OCI-LY3 (cell line): ENCODE data around the gene MCC.

Source experiments
- H2AFZ ChIP-seq: fragments of 200-600, 300-600 bp; shearing (Covaris generic); 2 replicates; pipeline ENCODE4 v1.6.0; 2014; ENCODE audit warnings: antibody characterized with exemption, low read depth, low read length
- H3K27ac ChIP-seq: fragments of 200-600, 300-600 bp; sonication (generic); 2 replicates; pipeline ENCODE4 v1.5.1; 2014; ENCODE audit warnings: mild to moderate bottlenecking, low read length, moderate library complexity, mixed read lengths
- H3K27me3 ChIP-seq: fragments of 200-600, 300-600 bp; sonication (generic); 2 replicates; pipeline ENCODE4 v1.6.1; 2014; ENCODE audit warnings: low read depth, low read length, mixed read lengths
- H3K36me3 ChIP-seq: fragments of 200-600, 300-600 bp; sonication (generic); replicated peaks from 2 replicates; pipeline ENCODE3; 2014; ENCODE audit warnings: low read depth, low read length, mixed read lengths
- H3K4me1 ChIP-seq: fragments of 300-600, 200-600 bp; sonication (generic); 2 replicates; pipeline ENCODE4 v1.6.1; 2014; ENCODE audit warnings: low read length, mixed read lengths
- H3K4me2 ChIP-seq: fragments of 200-600, 300-600 bp; sonication (generic); 2 replicates; pipeline ENCODE4 v1.6.1; 2014; ENCODE audit warnings: low read length, mixed read lengths
- H3K4me3 ChIP-seq: fragments of 300-600, 200-600 bp; sonication (generic); 2 replicates; pipeline ENCODE4 v1.5.1; 2014; ENCODE audit warnings: antibody characterized with exemption, mild to moderate bottlenecking, low read length, moderate library complexity
- H3K79me2 ChIP-seq: fragments of 300-600, 200-600 bp; shearing (Covaris generic); 2 replicates; pipeline ENCODE4 v1.6.1; 2014; ENCODE audit warnings: mild to moderate bottlenecking, low read length, mixed read lengths
- H3K9ac ChIP-seq: fragments of 300-600, 200-600 bp; shearing (Covaris generic); 2 replicates; pipeline ENCODE4 v1.6.0; 2014; ENCODE audit warnings: mild to moderate bottlenecking, low read length, moderate library complexity
- H3K9me3 ChIP-seq: fragments of 200-600, 300-600 bp; shearing (Covaris generic); 2 replicates; pipeline ENCODE4 v1.6.1; 2014; ENCODE audit warnings: low read length, mixed read lengths; ENCODE audit not compliant: insufficient read depth
- H4K20me1 ChIP-seq: fragments of 200-600, 300-600 bp; sonication (generic); 2 replicates; pipeline ENCODE4 v1.6.1; 2016; ENCODE audit warnings: low read length, mixed read lengths; ENCODE audit not compliant: insufficient read depth
- CTCF ChIP-seq: fragments of 200-600, 300-600 bp; sonication (generic); IDR thresholded peaks from 2 replicates; pipeline ENCODE4 v1.5.1; 2014; ENCODE audit warnings: antibody characterized with exemption, low read length, low read depth
- EZH2phosphoT487 ChIP-seq: fragments of 200-600 bp; shearing (Covaris generic); IDR thresholded peaks from 2 replicates; pipeline ENCODE4 v1.6.1; 2018; ENCODE audit warnings: antibody characterized with exemption, mixed run types, low read depth

Gene MCC

GRCh38 chr5:113060408-113061025 lies 427.7 kb downstream of the MCC start:
- no peak overlapping the region for H3K9ac ChIP-seq
- H4K20me1 ChIP-seq = no peaks in the 10 kb centered on the region
- no peak overlapping the region for H3K4me2 ChIP-seq
- TF ChIP-seq EZH2phosphoT487 (no peak), CTCF (no peak)
- H3K36me3 ChIP-seq = no peaks in the 10 kb centered on the region
- no peak overlapping the region for H3K27ac ChIP-seq
- no peaks in the 10 kb centered on the region for H3K79me2 ChIP-seq
- no peaks in the 10 kb centered on the region for H3K27me3 ChIP-seq
- no peak overlapping the region for H2AFZ ChIP-seq
- H3K9me3 ChIP-seq = no peaks in the 10 kb centered on the region
- H3K4me1 ChIP-seq = no peaks in the 10 kb centered on the region
- no peak overlapping the region for H3K4me3 ChIP-seq

DNA sequence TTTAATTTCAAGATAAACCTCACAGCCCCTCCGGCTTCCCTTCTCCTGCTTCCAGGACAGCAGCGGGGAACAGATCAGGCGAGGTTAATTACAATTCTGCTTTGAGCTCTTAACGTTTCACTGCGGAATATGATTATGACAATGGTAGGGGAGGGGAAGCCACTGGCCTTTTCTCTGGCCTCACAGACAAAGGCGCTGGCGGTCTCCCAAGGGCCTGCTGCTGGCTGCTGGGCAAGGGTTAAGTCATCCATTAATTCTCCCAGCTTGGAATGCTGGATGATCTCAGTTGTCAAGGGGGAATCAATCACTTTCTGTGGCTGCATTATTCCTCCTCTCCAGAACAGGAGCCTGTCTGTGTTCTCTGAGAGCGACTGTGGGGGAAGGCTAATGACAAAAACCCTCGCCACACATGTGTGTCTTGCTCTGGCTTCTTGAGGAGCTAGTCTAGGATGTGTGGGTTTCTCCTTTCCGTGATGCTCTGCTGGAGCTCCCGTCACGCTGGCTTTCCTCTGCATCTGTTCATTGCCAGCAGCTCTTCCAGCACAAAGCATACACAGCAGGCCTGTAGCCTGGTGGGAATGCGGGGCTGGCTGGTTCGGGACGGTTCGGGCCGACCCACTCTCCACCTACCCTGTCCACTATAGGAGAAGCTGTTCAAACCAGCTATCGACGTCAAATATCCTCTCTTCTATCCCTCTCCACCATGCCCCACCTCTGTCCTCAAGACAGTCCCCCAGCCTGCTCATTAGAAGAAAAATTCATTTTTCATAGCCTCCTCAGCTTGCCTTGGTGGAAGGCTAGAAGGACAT lies 428.8 kb downstream of the MCC start:
- no peak overlapping the region for H3K9ac ChIP-seq
- H3K27ac ChIP-seq = no peak overlapping the region
- H3K79me2 ChIP-seq = no peaks in the 10 kb centered on the region
- no peaks in the 10 kb centered on the region for H3K27me3 ChIP-seq
- H3K4me3 ChIP-seq = no peak overlapping the region
- H3K36me3 ChIP-seq = no peaks in the 10 kb centered on the region
- H4K20me1 ChIP-seq = no peaks in the 10 kb centered on the region
- H2AFZ ChIP-seq = no peak overlapping the region
- H3K4me1 ChIP-seq = no peaks in the 10 kb centered on the region
- H3K4me2 ChIP-seq = no peak overlapping the region
- H3K9me3 ChIP-seq = no peaks in the 10 kb centered on the region
- TF ChIP-seq EZH2phosphoT487 = no peak
- no peak for TF ChIP-seq CTCF

DNA sequence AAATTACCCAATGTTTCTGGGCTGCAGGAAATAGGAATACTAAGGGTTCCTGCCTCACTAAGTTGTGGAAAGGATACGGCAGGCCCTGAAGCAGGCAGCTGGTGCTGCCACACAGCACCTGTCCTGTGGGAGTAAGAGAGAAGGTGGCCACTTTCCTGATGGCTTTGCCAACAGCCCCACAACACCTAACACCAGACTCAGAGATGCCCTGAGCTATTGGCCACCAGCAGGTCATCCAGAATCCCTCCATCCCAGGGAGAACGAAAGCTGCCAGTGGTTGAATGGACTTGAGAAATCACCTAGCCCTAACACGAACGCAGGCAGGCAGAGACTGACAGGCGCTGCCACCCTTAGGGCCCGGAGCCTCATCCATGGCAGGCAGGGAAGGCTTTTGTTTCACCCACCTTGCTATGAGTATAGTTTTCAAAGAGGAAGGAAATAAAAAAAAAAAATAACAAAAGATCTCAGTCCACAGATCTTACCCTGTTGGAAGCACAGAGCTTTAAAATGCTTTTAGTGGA lies 429.5 kb downstream of the MCC start:
- no peak overlapping the region for H3K9ac ChIP-seq
- no peaks in the 10 kb centered on the region for H4K20me1 ChIP-seq
- H3K4me2 ChIP-seq = no peak overlapping the region
- no peak overlapping the region for H3K4me3 ChIP-seq
- no peaks in the 10 kb centered on the region for H3K4me1 ChIP-seq
- no peaks in the 10 kb centered on the region for H3K27me3 ChIP-seq
- H3K27ac ChIP-seq = no peak overlapping the region
- TF ChIP-seq EZH2phosphoT487 = no peak
- TF ChIP-seq CTCF = no peak
- no peaks in the 10 kb centered on the region for H3K36me3 ChIP-seq
- no peaks in the 10 kb centered on the region for H3K79me2 ChIP-seq
- no peaks in the 10 kb centered on the region for H3K9me3 ChIP-seq
- H2AFZ ChIP-seq = no peak overlapping the region

GRCh38 chr5:113058269-113058668 lies 430.0 kb downstream of the MCC start:
- H3K9ac ChIP-seq = no peak overlapping the region
- H3K4me3 ChIP-seq = no peak overlapping the region
- no peak overlapping the region for H3K4me2 ChIP-seq
- H3K4me1 ChIP-seq = no peaks in the 10 kb centered on the region
- no peaks in the 10 kb centered on the region for H3K9me3 ChIP-seq
- H3K79me2 ChIP-seq = no peaks in the 10 kb centered on the region
- TF ChIP-seq CTCF (no peak), EZH2phosphoT487 (no peak)
- H3K27ac ChIP-seq = no peak overlapping the region
- no peak overlapping the region for H2AFZ ChIP-seq
- no peaks in the 10 kb centered on the region for H3K27me3 ChIP-seq
- no peaks in the 10 kb centered on the region for H4K20me1 ChIP-seq
- no peaks in the 10 kb centered on the region for H3K36me3 ChIP-seq
